ENCODE data around the gene SLC23A2.
"Not testable (repeated sequence)": the region's sequence is repeated elsewhere in the genome, so short reads cannot be mapped to it uniquely, and the experiment has no call there.

Gene SLC23A2

DNA sequence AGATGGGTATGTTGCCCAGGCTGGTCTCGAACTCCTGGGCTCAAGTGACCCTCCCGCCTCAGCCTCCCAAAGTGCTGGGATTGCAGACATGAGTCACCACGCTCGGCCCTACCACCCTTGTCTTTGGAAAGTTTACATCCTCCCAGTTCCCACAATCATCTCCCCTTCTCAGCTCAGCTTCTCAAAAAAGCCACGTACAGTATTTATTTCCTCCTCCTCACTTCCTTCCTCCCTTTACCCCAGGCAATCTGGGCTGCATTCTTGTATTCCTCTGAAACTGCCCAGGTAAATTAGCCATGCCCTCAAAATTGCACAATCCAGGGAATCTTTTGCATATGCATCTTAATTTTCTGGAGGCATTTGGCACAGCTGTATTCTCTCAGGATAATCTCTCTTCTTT lies 7.4 kb upstream of the SLC23A2 start:
- DNase-seq (ENCODE audit: low spot score) = no peak

DNA sequence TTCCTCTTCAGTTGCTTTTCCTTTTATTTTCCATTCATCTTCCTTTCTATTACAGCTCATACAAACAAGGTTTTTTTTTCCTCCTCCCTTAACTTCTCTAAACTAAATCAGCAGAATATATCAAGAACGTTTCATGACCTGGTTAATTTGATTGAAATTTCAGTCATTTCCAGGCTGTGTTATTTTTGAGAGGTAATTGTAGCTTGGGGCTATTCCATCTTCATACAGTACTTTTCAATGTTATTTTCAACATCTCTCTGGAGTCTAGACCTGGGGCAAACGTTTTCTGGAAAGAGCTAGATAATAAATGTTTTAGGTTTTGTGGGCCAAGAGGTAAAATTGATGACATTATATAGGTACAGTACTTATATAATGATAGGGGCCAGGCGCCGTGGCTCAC lies 4.0 kb upstream of the SLC23A2 start:
- DNase-seq (ENCODE audit: low spot score) = no peak

DNA sequence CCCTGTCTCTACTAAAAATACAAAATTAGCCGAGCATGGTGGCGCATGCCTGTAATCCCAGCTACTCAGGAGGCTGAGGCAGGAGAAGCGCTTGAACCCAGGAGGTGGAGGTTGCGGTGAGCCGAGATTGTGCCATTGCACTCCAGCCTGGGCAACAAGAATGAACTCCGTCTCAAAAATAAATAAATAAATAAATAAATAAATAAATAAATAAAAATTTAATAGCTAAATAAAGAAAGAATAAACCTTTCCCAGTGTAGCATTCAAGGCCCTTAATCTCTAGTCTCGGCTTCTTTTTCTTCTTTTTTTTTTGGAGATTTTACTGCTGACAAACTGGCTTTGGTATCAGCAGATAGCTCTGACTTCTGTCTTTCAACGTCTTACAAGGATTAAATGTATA lies 3.5 kb upstream of the SLC23A2 start:
- DNase-seq (ENCODE audit: low spot score) = not testable (repeated sequence)

DNA sequence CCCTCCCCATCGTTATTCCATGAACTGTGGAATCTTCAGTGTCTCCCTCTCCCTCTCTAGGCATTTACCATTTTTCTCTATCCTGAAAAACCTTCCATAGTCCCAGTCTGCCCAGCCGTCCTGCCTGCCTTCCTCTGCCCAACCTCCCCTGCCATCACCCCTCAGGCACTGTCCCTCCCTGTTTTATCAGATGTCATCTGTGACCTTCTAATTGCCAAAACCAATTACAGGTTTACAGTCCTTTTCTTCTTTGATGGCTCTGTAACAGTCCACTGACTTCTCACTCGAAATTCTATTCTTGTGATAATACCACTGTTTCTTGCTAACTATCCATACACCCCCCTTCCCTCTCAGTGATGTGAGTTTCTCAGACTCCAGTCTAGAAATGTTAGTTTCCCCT lies 2.3 kb upstream of the SLC23A2 start:
- no peak for DNase-seq (ENCODE audit: low spot score)

DNA sequence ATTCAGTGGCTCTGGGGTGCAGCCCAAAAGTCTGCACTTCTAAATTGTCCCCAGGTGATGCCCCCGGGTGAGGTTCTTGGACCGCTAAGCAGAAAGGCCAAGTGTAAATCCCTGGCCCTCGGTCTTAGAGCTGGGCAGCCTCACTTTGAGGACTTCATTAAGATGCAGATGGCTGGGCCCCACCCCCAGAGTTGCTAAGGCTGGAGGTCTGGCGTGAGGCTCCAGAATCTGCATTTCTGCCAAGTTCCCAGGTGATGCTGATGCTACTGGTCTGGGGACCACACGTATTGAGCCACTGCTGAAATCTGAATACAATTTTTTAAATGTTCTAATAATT lies 735 bp upstream of the SLC23A2 start:
- DNase-seq (ENCODE audit: low spot score) = no peak

DNA sequence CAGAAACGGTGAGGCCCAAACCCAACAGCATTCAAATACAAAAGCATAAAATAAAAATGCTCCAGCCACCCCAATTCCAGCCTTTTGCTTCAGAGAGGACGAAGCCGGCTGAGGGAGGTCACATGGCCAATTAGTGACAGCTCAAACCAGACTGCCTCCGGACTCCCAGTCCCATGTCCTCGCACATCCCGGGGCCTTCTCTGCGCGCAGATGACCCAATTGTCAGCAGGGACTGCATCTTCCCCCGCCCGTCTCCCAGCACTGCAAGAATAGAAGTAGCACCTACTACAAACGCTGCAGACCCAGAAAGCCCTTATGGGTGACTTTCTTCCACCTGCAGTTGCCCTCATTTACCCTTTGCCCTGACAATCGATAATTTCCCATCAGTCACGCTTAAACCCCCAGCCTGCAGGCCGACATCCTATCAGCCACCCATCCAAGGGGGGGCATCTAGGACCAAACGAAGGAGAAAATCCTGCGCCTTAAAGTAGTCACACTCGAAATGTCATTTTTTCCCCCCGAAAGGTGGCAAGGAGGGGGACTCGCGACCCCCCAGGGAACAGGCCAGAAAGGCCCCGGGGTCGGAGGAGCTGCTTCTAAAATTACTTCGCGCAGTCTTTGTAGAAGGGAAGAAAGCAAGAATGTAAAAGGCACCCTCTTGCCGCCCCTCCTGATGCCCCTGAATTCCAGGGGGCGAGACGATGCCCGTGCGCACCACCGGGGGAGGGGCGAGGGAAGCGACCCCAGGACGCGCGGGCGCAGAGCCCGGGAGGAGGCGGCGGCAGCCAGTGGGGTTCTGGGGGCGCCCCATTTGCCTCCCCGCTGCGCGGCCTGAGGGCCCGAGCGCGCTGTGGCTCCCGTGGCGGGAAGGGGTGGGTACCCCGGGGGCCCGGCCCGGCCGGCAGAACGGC lies 792 bp downstream of the SLC23A2 start:
- DNase-seq (ENCODE audit: low spot score) = no peak

DNA sequence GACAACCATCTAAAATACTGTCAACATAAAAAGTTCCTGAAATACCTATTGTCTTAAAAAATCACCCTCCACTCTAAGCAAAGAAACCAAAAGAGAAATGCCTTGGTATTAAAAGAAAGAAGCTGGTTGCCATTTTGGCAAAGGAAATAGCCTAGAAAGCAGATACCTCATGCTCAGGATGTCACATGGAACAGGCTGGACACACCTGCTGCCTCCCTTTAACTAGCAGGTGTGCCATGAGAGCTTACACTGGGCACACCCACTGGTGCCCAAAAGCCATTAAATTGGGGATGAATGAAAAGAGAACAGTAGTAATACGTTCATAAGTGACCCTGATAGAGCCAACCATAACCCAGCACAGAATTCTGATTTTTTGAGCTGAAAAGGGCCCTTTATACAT lies 1.5 kb downstream of the SLC23A2 start:
- DNase-seq (ENCODE audit: low spot score) = no peak

DNA sequence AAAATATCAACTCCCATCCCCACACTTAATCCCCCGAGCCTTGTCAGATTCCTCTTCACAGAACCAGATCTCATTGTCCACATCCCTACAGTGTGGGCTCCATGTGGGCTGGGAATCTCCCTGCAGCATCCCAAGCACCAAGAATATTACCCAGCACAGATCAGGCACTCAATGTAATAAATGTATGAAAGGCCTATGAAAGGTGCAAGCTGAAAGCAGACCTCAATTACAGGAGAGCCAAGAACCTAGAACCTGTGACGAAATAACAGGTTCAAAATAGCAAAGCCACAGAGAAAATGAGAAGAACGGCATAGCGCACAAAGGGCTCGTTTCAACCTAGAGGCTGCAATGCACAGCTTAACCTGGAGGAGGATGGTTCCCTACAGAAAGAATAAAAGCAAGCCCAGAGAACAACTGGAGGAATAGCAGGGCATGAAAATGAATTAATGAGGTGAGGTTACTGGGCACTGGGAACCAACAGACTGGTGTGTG lies 3.1 kb downstream of the SLC23A2 start:
- DNase-seq (ENCODE audit: low spot score) = no peak

DNA sequence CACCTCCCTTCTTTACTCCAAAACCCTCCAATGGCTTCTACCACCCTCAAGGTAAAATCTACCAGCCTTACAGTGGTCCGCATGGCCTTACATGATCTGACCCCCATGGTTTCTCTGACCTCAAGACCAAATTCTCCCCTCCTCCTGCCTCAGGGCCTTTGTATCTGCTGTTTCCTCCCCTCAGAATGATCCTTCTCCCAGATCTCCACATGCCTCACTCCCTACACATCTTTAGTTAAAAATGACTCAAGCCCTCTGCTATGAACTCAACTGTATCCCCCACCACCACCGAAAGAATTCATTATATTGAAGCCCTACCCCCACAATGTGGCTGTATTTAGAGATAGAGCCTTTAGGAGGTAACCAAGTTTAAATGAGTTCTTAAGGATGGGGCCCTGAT lies 4.1 kb downstream of the SLC23A2 start:
- DNase-seq (ENCODE audit: low spot score) = no peak

DNA sequence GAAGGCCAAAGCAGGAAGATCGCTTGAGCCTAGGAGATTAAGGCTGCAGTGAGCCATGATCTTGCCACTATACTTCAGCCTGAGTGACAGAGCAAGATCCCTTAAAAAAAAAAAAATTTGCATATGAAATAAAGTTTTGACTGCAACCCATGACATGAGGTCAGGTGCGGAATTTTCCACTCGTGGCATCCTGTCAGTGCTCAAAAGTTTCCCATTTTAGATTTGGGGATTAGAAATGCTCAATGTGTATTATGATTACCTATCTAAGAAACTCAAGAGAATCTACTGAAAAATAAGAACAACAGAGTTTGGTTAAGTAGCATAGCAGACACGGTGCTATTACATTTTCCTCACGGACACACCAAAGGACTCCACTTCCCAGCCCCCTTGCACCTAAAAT lies 11.7 kb downstream of the SLC23A2 start:
- no peak for DNase-seq (ENCODE audit: low spot score)

DNA sequence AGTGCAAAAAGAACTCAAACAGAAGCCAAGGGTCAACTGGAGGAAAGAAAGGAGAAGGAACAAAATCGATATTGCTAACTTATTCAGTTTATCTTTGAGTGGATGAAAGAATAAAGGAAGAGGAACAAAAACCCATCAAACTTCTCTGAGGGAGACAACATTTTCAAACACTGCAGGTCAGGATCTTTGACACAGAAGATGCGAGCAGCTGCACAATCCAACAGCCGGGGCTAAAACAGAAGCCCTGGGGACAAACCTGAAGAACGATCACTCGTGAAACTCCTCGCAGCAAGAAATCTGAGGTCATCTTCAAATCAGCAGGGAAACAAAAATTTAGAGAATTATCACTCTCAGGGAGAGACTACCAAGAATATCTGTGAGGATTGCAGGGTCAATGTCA lies 14.2 kb downstream of the SLC23A2 start:
- DNase-seq (ENCODE audit: low spot score) = no peak

DNA sequence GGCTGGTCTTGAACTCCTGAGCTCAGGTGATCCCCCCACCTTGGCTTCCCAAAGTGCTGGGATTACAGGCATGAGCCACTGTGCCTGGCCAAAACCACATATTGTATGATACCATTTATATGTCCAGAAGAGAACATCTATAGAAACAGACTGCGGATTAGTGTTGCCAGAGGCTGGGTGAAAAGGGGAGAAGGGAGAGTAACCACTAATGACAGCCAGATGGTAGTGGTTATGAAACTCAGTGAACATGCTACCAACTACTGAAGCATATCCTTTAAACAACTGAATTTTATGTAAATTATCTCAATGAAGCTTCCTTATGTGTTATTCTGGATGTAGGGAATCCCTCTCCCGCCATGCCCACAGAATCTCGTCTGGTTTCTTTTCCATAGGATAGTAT lies 15.7 kb downstream of the SLC23A2 start:
- no peak for DNase-seq (ENCODE audit: low spot score)

DNA sequence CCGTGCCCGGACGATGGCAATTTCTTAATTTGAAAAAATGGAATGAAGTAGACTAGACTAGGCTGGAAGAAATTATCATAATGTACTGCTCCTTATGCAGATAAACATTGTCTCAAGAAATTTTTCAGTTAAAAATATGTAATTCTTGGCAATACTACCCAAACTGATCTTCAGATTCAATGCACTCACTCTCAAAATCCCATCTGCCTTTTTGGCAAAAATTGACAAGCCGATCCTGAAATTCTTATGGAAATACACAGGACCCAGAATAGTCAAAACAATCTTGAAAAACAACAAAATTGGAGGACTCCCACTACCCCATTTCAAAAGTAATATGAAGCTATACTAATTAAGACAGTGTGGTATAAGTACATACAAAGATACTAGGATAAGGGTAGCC lies 19.0 kb downstream of the SLC23A2 start:
- DNase-seq (ENCODE audit: low spot score) = no peak

DNA sequence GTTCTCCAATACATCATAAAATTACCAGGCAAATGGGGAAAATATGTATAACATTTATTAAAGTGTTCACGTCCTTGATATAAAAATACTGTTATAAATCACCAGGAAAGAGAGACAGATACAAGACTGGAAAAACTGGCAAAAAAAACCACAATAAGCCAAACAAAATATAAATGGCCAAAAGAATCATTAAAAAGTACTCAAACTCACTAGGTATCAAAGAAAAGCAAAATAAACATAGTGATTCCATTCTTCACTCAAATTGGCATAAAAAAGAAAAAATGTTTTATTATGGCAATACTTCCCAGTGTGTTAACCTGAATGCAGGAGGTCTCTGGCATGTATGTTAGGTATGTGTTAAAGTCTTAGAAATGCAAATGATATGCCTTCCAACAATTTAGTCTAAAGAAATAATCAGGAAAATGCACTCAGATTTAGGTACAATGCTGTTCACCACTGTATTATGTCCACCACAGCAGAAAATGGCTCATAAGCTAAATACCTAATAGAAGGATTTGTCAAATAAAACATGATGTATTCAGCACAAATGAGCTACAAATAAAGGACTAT lies 21.4 kb downstream of the SLC23A2 start:
- DNase-seq (ENCODE audit: low spot score) = no peak

DNA sequence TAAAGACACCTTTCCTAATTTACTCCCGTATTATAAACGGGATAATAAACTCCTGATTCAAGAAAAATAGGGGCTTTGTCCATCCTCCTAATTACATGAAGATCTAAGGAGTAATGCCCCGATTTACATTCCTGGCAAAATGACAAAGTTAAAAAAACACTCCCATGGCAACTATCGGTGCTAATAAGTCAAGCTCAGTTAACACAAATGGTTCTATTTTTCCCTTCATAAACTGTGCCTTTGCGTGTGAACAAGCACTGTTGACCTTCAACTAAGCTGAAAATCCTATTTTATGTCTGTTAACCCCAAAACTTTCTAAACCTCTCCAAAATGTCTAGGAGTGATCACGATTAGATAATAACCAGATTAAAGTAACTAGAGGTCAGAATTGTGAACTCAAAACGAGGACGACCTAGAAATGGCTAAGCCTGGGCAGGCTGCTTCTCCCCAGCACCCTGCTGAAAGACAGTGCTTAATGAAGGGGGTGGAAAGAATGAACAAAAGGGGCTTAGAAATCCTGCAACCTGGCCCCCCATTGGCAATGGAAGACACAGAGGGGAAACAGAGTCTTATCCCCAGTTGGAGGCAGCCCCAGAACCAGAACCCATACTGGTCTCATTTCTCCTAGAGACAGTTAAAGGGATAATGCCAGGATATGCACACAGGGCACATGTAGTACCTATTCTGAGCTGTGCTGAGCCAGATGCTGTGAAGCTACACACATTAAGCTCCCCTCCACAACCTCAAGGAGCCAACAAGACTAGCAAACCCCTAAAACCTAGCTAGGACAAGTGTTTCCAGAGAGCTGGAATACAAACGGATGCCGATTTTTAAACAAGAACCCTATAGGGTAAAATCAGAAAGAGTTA lies 23.0 kb downstream of the SLC23A2 start:
- no peak for DNase-seq (ENCODE audit: low spot score)

DNA sequence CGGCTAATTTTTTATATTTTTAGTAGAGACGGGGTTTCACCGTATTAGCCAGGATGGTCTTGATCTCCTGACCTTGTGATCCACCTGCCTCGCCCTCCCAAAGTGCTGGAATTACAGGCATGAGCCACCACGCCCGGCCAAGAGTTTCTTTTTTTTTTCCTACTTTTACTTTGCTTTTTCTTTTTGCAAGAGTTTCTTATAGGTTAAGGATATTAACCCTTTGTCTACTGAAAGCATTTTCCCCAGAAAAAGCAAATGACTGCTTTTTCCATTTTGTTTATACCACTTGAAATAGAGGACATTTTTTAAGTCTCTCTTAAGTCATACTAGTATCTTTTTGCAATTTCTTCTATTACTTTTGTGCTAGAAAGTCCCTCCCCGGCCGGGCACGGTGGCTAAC lies 25.3 kb downstream of the SLC23A2 start:
- not testable (repeated sequence) for DNase-seq (ENCODE audit: low spot score)

DNA sequence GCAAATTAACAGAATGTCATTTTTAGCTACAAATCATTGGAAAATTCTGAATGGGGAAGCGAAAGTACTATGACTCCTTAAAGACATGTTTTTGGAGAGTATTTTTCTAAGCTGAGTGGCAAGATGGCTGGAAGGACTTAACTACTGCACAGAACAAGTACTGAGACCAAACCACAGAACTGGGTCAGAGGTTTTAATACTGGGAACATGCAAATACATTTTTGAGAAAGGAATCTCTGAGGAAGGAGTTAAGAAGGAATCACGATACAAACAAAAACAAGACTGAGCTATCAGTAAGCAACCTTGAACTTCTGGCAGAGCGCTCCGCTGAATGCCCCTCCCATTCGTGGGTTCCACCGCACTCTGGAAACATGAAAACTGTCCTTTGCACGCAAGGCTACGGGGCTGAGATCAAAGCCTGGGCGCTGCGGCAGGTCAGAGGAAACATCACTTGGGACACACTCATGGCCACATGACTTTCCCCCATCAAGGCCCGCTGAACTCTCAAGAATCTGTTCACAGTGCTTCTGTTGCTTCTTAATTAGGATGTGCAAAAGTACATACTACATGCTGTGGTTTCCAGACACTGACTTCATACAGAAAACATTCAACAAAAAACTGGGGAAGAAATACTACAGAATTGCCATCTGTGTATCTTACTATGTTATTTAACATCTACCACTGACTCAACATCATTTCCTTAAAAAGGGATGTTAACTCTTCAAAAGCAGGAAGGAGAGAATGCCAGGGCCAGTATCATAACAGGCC lies 27.8 kb downstream of the SLC23A2 start:
- no peak for DNase-seq (ENCODE audit: low spot score)

DNA sequence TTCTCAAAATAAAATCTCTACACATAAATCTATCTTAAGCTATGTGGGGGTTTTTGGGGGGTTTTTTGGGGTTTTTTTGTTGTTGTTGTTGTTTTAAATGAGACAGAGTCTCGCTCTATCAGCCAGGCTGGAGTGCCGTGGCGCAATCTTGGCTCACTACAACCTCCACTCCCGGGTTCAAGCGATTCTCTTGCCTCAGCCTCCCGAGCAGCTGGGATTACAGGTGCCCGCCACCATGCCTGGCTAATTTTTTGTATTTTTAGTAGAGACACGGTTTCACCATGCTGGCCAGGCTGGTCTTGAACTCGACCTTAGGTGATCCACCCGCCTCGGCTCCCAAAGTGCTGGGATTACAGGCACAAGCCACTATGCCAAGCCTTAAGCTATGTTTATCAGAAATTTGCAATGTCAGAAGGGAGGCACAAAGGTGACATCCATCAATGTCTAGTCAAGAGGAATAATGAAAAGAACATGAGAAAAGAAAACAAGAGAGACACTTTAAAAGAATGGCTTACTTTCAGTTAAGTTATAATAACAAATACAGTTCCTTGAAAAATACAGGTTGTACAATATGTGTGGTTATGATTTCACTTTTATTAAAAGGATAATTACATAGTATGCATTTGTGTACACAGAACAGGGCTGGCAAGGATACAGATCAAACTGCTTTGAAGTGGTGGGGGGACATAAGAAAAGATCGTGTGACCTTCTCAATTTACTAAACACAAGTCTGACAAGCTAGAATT lies 28.6 kb downstream of the SLC23A2 start:
- DNase-seq (ENCODE audit: low spot score) = no peak

DNA sequence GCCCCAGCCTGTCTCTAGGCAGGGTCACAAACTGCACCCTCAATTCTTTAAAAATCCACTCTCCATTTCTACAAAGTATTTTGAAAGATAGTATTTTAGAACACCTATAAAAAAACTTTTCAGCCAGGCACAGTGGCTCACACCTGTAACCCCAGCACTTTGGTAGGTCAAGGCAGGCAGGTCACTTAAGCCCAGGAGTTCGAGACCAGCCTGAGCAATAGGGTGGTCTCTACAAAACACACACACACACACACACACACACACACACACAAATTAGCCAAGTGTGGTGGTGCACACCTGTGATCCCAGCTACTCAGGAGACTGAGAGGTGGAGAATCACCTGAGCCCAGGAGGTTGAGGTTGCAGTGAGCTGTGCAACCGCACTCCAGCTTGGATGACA lies 30.2 kb downstream of the SLC23A2 start:
- no peak for DNase-seq (ENCODE audit: low spot score)

DNA sequence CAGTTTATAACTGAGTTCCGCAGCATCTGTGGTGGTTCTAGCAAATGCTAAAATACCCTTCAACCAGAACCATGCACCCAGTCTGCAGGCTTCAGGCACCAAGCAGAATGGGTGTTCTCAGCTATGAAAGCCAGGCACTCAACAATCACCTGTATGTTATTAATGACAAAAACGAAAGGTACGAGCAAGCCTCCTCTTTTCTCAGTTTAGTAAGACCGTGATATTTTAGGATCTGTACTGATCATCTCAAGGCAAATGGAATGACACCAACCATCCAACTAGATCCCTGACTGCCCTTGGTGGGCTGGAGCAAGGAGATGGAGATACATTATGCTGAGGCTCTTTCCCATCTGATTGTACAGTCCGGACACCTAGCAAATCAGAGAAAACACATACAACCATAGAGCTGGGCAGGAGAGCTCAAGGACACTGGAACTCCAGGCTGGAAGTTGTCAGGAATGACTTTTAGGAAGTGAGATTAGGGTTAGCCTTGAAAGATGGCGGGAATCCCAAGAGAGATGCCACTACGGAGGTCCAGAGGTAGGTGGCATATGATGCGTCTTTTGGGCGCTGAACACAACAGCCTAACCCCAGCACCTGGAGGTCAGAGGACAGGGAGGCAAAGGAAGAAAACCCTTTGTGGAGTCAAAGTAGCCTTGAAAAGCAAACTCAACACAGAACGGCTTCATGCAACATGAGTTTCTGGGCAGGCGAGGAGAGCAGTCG lies 33.4 kb downstream of the SLC23A2 start:
- no peak for DNase-seq (ENCODE audit: low spot score)
